Fibroblast of skin of scalp (primary cell): ENCODE measurements around the gene EFHB. TPM values are rescaled to one million over a fixed set of nuclear protein-coding genes. Genes with fewer than 3 reads are reported as not detected.

Experiments used
- DNase-seq: peaks from one replicate; pipeline ENCODE4 v3.0.0-alpha.2; 2013
- polyA plus RNA-seq, 2 experiments: library from polyadenylated mRNA; unstranded; fragments of 120-200 nt; gene quantifications; one replicate each; pipeline ENCODE4 v1.2.1, GENCODE V29; 2013; ENCODE audit not compliant: insufficient read length in 2 of 2

EFHB gene
- polyA plus RNA-seq (2013, experiment 1 of 2; ENCODE audit: insufficient read length): 0.95 TPM
- 0.44 TPM for polyA plus RNA-seq (2013, experiment 2 of 2; ENCODE audit: insufficient read length)

GRCh38 chr3:19934098-19934566 is at the start of gene EFHB:
Gene EFHB, minus strand, starts transcription at chr3:19934217. Its CDS starts 199 bp downstream, at chr3:19934018.
- DNase-seq: peak; percentile 11

- peak; percentile 38 for DNase-seq
Measured at GRCh38 chr3:19972054-19972453, 38.0 kb upstream of the EFHB start.

GRCh38 chr3:19970327-19970726 is 36.3 kb upstream of the EFHB start:
- DNase-seq: no peak

- no peak for DNase-seq
Measured at GRCh38 chr3:19967812-19968211, 33.8 kb upstream of the EFHB start.

- no peak for DNase-seq
Measured at GRCh38 chr3:19967208-19967607, 33.2 kb upstream of the EFHB start.

GRCh38 chr3:19961960-19962359 is 27.9 kb upstream of the EFHB start:
- no peak for DNase-seq

GRCh38 chr3:19960696-19961095 is 26.7 kb upstream of the EFHB start:
- no peak for DNase-seq

GRCh38 chr3:19959505-19959904 is 25.5 kb upstream of the EFHB start:
- no peak for DNase-seq

- DNase-seq: peak; percentile 8
Measured at GRCh38 chr3:19957354-19957753, 23.3 kb upstream of the EFHB start.

- no peak for DNase-seq
Measured at GRCh38 chr3:19954676-19955075, 20.7 kb upstream of the EFHB start.

GRCh38 chr3:19950316-19950715 is 16.3 kb upstream of the EFHB start:
- no peak for DNase-seq

- DNase-seq: no peak
Measured at GRCh38 chr3:19948226-19948591, 14.2 kb upstream of the EFHB start.

GRCh38 chr3:19947549-19948225 is 13.7 kb upstream of the EFHB start:
- peak; percentile 56 for DNase-seq

- DNase-seq: peak; percentile 99
Measured at GRCh38 chr3:19946832-19947548, 13.0 kb upstream of the EFHB start, which contains the start of gene RAB5A. Gene RAB5A, plus strand, starts transcription at chr3:19947097. Its CDS starts 3,802 bp downstream, at chr3:19950899.

- peak; percentile 3 for DNase-seq
Measured at GRCh38 chr3:19945969-19946831, 12.2 kb upstream of the EFHB start.

GRCh38 chr3:19945534-19945933 is 11.5 kb upstream of the EFHB start:
- no peak for DNase-seq

- DNase-seq: no peak
Measured at GRCh38 chr3:19940643-19941042, 6.6 kb upstream of the EFHB start.

- DNase-seq: no peak
Measured at GRCh38 chr3:19938295-19938627, 4.2 kb upstream of the EFHB start.

GRCh38 chr3:19937459-19938294 is 3.7 kb upstream of the EFHB start:
- peak; percentile 2 for DNase-seq

GRCh38 chr3:19932422-19932821 is 1.6 kb downstream of the EFHB start:
- DNase-seq: no peak

GRCh38 chr3:19931767-19932188 is 2.2 kb downstream of the EFHB start:
- no peak for DNase-seq

- no peak for DNase-seq
Measured at GRCh38 chr3:19931180-19931692, 2.8 kb downstream of the EFHB start.
